ENCODE data around the gene TSPEAR.

Gene TSPEAR

DNA sequence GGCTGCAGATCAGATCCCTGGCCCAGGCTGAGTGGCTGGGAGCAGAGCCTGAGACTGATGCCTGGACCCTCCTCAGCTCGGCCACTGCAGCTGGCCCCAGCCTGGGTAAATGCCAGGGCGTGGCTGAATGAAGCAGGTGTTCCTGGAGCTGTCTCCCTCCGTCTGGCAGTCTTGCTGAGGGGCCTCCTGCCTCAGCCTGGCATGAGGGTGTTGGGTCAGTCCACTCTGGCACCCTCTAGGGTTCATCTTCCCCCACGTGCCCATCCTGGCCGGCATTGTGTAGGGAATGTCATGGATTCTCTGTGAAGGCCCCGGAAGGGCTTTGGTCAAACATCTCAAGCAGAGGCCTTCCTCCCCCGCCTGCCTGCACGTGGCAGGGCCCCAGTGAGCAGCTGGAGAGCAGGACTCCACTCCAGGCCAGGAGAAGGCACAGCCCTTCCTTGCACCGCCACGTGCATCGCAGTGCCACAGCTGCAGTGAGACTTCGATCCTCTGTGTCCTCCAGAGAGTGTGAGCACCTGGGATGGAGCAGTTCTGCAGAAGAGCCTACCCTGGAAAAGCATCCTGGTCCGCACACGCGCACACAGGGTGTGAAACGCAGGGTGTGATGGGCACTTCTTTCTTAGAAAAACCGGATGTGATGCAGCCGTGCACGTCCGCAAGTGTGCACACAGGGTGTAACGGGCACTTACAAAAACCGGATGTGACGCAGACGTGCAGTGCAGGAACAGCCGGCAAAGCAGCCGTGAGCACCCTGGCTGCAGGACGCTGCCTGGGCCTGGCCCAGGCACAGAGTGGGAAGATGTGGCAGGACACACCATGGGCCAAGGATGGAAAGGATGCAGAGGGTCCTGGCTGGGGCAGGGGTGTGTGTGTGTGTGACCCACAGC lies 142.5 kb downstream of the TSPEAR start:
- ATAC-seq: no peak
- TF ChIP-seq, protein P1, sequence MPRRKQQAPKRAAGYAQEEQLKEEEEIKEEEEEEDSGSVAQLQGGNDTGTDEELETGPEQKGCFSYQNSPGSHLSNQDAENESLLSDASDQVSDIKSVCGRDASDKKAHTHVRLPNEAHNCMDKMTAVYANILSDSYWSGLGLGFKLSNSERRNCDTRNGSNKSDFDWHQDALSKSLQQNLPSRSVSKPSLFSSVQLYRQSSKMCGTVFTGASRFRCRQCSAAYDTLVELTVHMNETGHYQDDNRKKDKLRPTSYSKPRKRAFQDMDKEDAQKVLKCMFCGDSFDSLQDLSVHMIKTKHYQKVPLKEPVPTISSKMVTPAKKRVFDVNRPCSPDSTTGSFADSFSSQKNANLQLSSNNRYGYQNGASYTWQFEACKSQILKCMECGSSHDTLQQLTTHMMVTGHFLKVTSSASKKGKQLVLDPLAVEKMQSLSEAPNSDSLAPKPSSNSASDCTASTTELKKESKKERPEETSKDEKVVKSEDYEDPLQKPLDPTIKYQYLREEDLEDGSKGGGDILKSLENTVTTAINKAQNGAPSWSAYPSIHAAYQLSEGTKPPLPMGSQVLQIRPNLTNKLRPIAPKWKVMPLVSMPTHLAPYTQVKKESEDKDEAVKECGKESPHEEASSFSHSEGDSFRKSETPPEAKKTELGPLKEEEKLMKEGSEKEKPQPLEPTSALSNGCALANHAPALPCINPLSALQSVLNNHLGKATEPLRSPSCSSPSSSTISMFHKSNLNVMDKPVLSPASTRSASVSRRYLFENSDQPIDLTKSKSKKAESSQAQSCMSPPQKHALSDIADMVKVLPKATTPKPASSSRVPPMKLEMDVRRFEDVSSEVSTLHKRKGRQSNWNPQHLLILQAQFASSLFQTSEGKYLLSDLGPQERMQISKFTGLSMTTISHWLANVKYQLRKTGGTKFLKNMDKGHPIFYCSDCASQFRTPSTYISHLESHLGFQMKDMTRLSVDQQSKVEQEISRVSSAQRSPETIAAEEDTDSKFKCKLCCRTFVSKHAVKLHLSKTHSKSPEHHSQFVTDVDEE (CRISPR knock-in tag; IDR thresholded peaks at IDR 0.05): no peak
- TF ChIP-seq, protein P2, sequence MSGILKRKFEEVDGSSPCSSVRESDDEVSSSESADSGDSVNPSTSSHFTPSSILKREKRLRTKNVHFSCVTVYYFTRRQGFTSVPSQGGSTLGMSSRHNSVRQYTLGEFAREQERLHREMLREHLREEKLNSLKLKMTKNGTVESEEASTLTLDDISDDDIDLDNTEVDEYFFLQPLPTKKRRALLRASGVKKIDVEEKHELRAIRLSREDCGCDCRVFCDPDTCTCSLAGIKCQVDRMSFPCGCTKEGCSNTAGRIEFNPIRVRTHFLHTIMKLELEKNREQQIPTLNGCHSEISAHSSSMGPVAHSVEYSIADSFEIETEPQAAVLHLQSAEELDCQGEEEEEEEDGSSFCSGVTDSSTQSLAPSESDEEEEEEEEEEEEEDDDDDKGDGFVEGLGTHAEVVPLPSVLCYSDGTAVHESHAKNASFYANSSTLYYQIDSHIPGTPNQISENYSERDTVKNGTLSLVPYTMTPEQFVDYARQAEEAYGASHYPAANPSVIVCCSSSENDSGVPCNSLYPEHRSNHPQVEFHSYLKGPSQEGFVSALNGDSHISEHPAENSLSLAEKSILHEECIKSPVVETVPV (CRISPR knock-in tag; IDR thresholded peaks at IDR 0.05): no peak
- no peak for TF ChIP-seq TCF4 (CRISPR knock-in tag; IDR thresholded peaks at IDR 0.05; ENCODE audit: borderline replicate concordance)

DNA sequence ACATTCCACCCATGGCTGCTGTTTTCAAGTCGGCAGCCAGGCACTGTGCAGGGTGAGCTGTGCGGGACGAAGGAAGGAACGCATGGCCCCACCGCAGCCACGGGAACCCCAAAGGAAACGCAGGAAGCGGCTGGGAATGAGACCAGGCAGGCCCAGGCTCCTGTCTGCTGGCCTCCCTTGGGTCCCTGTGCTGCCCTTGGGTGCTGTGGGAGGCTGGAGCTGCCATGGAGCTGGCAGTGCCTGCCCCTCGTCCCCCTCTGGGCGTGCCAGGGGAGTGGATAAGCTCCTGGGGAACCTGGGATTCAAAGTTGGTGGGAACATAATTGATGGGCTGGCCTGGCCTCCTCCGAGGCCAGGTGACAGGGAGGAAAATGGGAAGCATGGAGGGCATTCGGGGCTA lies 143.1 kb downstream of the TSPEAR start:
- no peak for ATAC-seq
- TF ChIP-seq, protein P3, sequence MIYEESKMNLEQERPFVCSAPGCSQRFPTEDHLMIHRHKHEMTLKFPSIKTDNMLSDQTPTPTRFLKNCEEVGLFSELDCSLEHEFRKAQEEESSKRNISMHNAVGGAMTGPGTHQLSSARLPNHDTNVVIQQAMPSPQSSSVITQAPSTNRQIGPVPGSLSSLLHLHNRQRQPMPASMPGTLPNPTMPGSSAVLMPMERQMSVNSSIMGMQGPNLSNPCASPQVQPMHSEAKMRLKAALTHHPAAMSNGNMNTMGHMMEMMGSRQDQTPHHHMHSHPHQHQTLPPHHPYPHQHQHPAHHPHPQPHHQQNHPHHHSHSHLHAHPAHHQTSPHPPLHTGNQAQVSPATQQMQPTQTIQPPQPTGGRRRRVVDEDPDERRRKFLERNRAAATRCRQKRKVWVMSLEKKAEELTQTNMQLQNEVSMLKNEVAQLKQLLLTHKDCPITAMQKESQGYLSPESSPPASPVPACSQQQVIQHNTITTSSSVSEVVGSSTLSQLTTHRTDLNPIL (CRISPR knock-in tag; IDR thresholded peaks at IDR 0.05; ENCODE audit: low read depth): no peak
- no peak for TF ChIP-seq ARNTL (CRISPR knock-in tag; IDR thresholded peaks at IDR 0.05; ENCODE audit: borderline replicate concordance, low read depth)
- TF ChIP-seq GLIS3 (CRISPR knock-in tag; IDR thresholded peaks at IDR 0.05): no peak
- no peak for TF ChIP-seq ZFP30 (CRISPR knock-in tag; IDR thresholded peaks at IDR 0.05)
- no peak for TF ChIP-seq RARB (CRISPR knock-in tag; IDR thresholded peaks at IDR 0.05)
- TF ChIP-seq, protein P1 (CRISPR knock-in tag; IDR thresholded peaks at IDR 0.05): no peak
- no peak for TF ChIP-seq TCF4 (CRISPR knock-in tag; IDR thresholded peaks at IDR 0.05; ENCODE audit: borderline replicate concordance)
- TF ChIP-seq ZNF8 (CRISPR knock-in tag; IDR thresholded peaks at IDR 0.05): no peak
- TF ChIP-seq ZFP3 (CRISPR knock-in tag; IDR thresholded peaks at IDR 0.05): no peak

DNA sequence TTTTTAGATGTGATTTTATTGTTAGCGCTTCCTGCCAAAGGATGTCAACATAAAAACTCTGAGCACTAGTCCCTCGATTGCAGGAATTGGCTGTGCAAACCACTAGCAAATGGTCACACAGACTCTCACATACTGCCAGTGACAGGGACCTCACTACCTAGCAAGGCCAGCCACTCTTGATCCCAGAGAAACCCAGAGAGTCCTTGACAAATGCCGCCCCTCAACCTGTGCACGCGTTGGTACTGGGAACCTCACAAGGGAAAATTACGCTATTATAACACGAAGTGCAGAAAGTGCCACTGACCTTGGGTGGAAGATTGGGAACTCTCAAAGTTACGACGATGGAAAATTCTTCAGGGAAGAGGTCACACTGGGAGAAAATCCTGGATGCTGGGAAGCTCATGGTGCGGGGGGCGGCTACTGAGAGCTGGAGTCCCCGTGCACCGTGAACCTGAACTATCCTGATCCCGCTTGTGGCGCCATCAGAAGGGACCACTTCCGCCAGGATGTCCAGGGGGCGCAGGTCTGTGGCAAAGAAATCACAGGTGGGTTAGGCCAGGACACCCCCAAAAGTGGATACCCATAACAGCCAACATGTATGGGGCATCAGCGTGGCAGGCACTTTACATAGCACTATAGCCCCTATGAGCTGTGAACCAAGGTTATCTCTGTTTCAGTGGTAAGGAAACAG lies 143.7 kb downstream of the TSPEAR start:
- ATAC-seq: no peak
- TF ChIP-seq, protein P4, sequence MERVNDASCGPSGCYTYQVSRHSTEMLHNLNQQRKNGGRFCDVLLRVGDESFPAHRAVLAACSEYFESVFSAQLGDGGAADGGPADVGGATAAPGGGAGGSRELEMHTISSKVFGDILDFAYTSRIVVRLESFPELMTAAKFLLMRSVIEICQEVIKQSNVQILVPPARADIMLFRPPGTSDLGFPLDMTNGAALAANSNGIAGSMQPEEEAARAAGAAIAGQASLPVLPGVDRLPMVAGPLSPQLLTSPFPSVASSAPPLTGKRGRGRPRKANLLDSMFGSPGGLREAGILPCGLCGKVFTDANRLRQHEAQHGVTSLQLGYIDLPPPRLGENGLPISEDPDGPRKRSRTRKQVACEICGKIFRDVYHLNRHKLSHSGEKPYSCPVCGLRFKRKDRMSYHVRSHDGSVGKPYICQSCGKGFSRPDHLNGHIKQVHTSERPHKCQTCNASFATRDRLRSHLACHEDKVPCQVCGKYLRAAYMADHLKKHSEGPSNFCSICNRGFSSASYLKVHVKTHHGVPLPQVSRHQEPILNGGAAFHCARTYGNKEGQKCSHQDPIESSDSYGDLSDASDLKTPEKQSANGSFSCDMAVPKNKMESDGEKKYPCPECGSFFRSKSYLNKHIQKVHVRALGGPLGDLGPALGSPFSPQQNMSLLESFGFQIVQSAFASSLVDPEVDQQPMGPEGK (CRISPR knock-in tag; IDR thresholded peaks at IDR 0.05; ENCODE audit: borderline replicate concordance): no peak
- no peak for TF ChIP-seq ZC3H10 (CRISPR knock-in tag; IDR thresholded peaks at IDR 0.05)
- TF ChIP-seq ESRRG (CRISPR knock-in tag; IDR thresholded peaks at IDR 0.05): no peak
- TF ChIP-seq OSR1 (CRISPR knock-in tag; IDR thresholded peaks at IDR 0.05): no peak
- no peak for TF ChIP-seq ZFP30 (CRISPR knock-in tag; IDR thresholded peaks at IDR 0.05)
- no peak for TF ChIP-seq ARNTL (CRISPR knock-in tag; IDR thresholded peaks at IDR 0.05; ENCODE audit: borderline replicate concordance, low read depth)
- TF ChIP-seq, protein P2 (CRISPR knock-in tag; IDR thresholded peaks at IDR 0.05): no peak
- TF ChIP-seq RARB (CRISPR knock-in tag; IDR thresholded peaks at IDR 0.05): no peak
- TF ChIP-seq ISL1 (CRISPR knock-in tag; IDR thresholded peaks at IDR 0.05): no peak
- TF ChIP-seq, protein P1 (CRISPR knock-in tag; IDR thresholded peaks at IDR 0.05): no peak
- TF ChIP-seq PPARA (CRISPR knock-in tag; IDR thresholded peaks at IDR 0.05; ENCODE audit: borderline replicate concordance): no peak
- TF ChIP-seq, protein P5, sequence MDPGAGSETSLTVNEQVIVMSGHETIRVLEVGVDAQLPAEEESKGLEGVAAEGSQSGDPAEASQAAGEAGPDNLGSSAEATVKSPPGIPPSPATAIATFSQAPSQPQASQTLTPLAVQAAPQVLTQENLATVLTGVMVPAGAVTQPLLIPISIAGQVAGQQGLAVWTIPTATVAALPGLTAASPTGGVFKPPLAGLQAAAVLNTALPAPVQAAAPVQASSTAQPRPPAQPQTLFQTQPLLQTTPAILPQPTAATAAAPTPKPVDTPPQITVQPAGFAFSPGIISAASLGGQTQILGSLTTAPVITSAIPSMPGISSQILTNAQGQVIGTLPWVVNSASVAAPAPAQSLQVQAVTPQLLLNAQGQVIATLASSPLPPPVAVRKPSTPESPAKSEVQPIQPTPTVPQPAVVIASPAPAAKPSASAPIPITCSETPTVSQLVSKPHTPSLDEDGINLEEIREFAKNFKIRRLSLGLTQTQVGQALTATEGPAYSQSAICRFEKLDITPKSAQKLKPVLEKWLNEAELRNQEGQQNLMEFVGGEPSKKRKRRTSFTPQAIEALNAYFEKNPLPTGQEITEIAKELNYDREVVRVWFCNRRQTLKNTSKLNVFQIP (CRISPR knock-in tag; IDR thresholded peaks at IDR 0.05; ENCODE audit: borderline replicate concordance, low read depth): no peak
- TF ChIP-seq TCF4 (CRISPR knock-in tag; IDR thresholded peaks at IDR 0.05; ENCODE audit: borderline replicate concordance): no peak

Measured in SK-N-SH treated with all-trans-retinoic acid at 6 μM for 48 hours (cell line).